Measurements from ENCODE around the gene SFTPB. TPM values are rescaled to one million over a fixed set of nuclear protein-coding genes. Genes with fewer than 3 reads are reported as not detected.
A peak's percentile ranks its signal among the peaks of the same experiment; 100 is the strongest.
"Not testable (repeated sequence)": the region's sequence is repeated elsewhere in the genome, so short reads cannot be mapped to it uniquely, and the experiment has no call there.

Gene SFTPB
- total RNA-seq, 2 donors from 2014 or later: not detected

DNA sequence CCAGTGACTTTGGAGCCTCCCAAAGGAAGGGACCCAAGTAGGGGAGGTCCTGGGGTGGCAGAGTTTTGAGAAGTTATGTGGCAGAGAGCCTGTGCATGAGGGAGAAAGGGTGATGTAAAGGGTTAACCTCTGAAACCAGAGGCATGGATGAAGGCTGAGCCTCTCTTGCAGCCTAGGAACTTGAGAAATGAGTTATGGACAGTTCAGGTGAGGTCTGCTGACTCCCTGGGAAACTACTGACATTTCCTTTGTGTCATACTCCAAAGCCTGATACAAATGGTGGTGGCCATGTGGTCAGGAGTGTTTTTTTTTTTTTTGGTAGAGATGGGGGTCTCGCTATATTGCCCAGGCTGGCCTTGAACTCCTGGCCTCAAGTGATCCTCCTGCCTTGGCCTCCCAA is 13.8 kb upstream of the SFTPB start:
- intact Hi-C loops (cut with DNase I, micrococcal nuclease): no loop called here
- no peak for ATAC-seq
- DNase-seq: no peak

DNA sequence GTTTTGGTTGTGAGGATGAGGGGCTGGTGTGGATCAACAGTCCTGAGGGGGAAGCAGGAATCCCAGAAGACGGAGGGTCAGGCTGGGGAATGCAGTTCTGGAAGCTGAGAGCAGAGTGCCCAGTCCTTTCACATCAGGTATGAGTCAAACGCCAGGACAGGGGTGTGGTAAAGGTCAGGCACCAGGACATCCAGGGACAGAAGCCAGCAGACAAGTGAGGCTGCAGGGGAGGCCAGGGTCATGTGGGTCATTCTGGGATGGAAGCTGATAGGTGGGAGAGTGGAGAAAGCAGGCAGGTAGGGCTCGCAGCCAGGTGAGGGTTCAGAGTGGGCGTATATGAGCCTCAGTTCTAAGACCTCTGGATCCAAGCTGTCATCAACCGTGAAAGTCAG is 13.4 kb upstream of the SFTPB start:
- DNase-seq (no peak), ATAC-seq (no peak)
- intact Hi-C loops (cut with DNase I, micrococcal nuclease): no loop called here

- ATAC-seq: no peak
- intact Hi-C loops (cut with DNase I, micrococcal nuclease): no loop called here
Measured at GRCh38 chr2:85680707-85681371, 12.8 kb upstream of the SFTPB start.

DNA sequence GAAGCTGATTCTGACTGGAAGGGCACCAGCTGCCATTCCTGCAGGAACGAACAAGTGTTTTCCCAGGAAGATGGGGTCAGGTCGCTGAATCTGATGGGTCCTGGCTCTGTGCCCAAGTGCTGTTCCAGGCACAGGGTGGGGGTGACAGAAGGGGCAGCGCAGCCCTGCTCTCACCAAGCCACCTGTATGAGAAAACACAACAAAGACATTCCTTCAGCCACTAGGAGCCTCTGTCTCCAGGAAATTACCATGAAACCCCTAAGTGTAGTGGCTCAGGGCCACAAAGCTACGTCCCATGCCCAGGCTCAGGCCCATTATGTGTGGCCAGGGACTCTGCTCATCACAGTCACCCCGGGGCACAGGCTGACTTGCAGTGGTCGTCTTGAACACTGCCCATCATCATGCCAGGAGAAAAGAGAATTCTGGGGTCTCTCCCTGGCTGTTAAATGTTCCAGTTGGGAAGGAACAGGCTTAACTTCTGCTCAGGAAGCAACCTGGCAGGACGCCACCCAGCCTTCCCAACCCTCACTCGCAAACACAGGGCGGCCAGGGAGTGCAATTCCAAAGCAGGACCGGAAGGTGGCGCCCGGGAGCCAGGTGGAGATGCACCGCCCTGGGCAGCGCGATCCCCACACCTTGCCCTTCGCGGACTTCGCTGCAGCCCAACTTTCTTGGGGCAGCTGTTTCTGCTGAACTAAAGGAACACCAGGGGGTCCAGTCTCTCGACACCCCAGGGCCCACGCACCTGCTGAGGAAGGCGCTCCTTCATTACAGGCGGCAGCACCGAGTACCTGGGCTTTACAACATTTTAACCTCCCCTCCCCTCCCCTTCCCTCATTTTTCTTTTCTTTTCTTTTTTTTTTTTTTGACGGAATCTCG is 11.0 kb upstream of the SFTPB start:
- DNase-seq (peak; percentile 76 to 90), ATAC-seq (peak; percentile 98)
- intact Hi-C loops (cut with DNase I, micrococcal nuclease): no loop called here

More at GRCh38 chr2:85680707-85681371, 12.8 kb upstream of the SFTPB start:
- DNase-seq: no peak

GRCh38 chr2:85678377-85678776 is 10.4 kb upstream of the SFTPB start:
- DNase-seq (no peak), ATAC-seq (no peak)
- intact Hi-C loops (cut with DNase I, micrococcal nuclease): no loop called here

DNA sequence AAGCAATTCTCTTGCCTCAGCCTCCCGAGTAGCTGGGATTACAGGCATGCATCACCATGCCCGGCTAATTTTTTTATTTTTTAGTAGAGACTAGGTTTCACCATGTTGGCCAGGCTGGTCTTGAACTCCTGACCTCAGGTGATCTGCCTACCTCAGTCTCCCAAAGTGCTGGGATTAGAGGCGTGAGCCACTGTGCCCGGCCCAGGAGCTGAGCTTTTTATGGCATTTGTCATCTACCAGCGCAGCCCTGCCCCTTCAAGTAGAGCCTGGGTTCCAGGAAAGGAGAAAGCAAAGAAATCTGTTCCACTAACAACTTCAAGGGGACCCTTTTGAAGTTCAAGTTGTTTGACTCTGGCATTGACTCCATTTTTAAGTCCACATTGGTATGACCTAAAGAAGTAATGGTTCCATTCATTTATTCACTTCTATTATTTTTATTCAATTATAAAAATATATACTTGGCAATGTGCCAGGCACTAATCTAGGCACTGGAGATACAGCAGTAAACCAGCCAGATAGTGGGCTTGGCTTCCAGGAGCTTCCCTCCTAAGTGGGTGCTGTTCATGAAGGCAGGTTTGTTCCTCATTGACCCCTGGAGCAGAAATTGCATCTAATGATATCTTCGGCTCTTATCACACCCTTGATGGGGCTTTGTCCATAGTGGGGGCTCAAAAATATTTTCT is 8.0 kb upstream of the SFTPB start:
- ATAC-seq (no peak), DNase-seq (no peak)
- intact Hi-C loops (cut with DNase I, micrococcal nuclease): no loop called here

DNA sequence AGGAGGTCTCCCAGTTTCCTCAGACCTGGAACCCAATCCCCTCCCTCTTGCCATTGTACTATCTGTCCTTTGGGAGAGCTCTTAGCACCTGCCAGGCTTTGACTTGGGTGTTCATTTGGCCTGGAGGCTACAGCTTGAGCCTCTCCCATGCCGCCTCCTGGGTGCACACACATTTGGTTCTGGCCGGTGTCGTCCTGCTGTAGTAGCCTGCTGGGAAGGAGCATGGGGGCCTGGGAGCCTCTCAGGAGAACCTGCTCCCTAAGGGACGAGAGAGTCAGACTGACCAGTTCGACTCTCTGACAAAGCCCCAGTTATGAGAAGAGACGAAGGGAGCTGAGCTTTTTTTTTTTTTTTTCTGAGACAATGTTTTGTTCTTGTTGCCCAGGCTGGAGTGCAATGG is 7.4 kb upstream of the SFTPB start:
- intact Hi-C loops (cut with DNase I, micrococcal nuclease): no loop called here
- ATAC-seq (no peak), DNase-seq (no peak)

DNA sequence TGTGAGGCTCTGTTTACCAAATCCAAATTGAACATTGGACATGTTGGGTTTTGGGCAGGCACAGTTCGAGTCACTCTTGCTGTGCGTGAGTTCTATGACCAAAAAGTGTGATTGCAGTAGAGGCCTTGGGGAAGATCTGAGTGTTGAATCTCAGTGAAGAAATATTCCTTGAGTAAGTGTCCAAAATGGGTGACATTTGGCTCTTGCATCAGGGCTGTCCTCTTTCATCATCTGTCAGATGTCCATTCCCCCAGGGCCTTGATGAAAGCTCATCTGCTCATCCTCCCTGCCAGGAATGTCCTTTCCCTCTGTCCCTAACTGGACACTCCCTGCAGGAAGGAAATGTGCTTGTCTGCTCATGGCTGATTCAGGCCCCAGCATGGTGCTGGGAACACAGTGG is 6.4 kb upstream of the SFTPB start:
- DNase-seq: no peak
- intact Hi-C loops (cut with DNase I, micrococcal nuclease): no loop called here
- ATAC-seq: no peak

DNA sequence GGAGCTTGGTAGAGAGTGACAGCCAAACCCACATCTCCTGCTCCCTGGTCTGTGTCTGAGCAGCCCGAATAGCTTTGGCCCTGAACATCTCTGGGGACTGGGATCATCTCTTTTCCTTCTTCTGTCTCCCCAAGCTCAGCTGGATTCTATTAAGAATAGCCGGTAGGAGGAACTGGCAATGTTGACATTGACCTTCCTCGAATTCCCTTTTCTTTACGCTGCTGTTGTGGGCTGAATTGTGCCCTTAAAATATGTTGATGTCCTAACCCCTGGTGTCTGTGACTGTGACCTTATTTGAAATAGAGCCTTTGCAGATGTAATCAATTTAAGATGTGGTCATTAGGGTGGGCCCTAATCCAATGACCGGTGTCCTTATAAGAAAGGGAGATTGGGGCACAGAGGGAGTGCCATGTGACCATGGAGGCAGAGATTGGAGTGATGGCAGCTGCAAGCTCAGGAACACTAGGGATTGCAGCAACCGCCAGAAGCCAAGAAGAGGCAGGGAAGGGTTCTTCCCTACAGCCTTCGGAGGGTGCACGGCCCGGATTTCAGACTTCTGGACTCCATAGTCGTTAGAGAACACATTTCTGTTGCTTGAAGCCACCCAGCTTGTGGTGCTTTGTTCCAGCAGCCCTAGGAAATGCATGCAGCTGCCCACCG is 5.8 kb upstream of the SFTPB start:
- intact Hi-C loops (cut with DNase I, micrococcal nuclease): no loop called here
- ATAC-seq (no peak), DNase-seq (no peak)

DNA sequence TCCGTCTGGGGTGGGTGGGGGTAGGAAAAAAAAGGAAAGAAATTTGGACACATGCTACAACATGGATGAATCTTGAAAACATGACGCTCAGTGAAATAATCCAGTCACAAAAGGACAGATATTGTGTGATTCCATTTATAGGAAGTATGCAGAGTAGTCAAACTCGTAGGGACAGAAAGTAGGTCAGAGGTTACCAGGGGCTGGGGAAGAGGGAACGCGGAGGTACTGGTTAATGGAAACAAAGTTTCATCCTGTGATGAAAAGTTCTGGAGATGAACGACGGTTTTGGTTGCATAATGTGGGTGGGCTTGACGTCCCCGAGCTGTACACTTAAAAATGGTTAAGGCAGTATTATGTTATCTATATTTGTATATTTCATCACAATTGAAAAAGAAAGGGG is 4.5 kb upstream of the SFTPB start:
- ATAC-seq (no peak), DNase-seq (no peak)
- intact Hi-C loops (cut with DNase I, micrococcal nuclease): no loop called here

GRCh38 chr2:85670416-85670815 is 2.4 kb upstream of the SFTPB start:
- intact Hi-C loops (cut with DNase I, micrococcal nuclease); DNase-seq; ATAC-seq: not testable (repeated sequence)

DNA sequence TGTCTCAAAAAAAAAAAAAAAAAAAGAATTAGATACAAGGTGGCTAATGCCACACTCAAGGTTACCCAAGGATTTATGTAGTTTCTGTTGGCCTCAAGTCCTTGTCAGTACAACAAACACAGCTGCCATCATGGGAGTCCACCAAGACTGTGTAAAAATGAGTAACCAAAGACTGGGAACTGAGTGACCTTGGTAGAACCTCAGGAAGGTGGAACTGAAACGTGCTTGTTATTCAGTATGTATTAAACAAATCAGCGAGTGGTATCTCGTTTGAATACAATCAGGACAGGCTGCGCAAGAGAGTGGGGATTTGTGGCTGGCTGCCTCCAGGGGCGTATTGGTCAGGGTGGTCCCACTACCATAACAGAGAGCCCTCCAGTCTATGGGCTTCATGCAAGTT is 1.6 kb upstream of the SFTPB start:
- intact Hi-C loops (cut with DNase I, micrococcal nuclease): no loop called here
- ATAC-seq: no peak
- no peak for DNase-seq

GRCh38 chr2:85668857-85669142 is 801 bp upstream of the SFTPB start:
- DNase-seq: no peak
- ATAC-seq: no peak
- intact Hi-C loops (cut with DNase I, micrococcal nuclease): no loop called here

DNA sequence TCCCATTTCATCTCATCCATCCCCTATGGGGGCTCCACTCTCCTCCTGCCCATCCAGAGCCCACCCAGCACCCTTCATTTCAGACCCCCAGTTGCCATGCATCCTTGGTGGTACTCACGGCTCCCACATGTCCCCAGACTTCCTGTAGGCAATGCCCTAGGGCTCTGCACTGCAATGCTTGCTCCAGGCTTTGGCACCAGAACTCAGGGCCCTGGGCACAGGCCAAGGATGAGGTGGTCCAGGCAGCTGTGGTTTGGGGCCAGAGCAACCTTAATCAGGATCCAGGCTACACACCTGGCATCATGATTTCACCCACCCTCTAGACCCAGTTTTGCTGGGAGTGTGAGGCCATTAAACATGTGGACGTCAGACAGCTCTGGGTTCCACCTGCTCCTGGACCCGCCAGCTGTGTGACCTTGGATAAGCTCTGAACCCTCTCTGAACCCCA is 414 bp downstream of the SFTPB start:
- DNase-seq (no peak), ATAC-seq (no peak)
- intact Hi-C loops (cut with DNase I, micrococcal nuclease): no loop called here

DNA sequence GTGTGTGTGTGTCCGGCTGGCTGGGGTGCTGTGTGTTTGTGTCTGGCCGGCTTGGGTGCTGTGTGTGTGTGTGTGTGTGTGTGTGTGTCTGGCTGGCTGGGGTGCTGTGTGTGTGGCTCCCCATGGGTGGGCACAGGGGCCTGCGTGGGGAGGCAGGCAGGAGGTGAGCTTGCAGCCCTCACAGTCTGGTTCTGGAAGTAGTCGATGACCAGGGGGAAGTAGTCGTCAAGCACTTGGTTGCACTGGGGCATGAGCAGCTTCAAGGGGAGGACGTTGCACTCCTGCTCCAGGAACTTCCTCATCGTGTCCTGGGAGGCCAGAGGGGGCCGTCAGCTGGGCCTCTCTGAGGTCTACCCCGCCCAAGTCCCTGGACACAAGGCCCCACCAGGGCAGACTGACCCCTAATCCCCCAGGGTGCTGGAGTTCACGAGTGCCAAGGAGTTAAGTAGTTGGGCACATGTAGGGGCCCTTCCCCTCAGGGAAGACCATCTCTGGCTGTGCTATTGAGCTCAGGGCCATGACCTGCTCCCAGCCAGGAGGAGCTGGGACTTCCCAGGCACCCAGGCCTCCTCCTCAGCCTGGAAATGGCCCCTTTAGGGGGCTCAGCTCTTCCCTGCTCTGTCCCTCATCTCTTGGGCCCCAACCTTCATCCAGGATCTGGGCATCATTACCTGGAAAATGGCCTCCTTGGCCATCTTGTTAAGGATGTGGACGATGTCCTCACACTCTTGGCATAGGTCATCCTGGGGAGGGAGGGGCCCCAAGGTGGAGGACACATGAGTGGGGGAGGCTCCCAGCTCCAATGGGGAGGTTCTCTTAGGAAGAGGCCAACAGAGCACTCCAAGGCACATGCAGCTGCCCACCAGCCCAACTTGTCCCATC is 1.3 kb downstream of the SFTPB start:
- DNase-seq (no peak), ATAC-seq (no peak)
- intact Hi-C loops (cut with DNase I, micrococcal nuclease): no loop called here

DNA sequence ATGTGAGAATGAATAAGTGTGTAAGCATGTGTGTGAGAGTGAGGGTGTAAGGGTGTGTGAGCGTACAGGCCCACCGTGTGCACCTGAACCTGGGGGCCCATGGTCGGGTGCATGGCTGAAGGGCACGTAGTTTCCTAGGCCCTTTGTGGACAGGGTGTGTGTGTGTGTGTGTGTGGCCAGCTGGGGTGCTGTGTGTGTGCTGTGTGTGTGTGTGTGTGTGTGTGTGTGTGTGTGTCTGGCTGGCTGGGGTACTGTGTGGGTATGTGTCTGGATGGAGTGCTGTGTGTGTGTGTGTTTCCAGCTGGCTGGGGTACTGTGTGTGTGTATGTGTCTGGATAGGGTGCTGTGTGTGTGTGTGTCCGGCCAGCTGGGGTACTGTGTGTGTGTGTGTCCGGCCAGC is 2.0 kb downstream of the SFTPB start:
- intact Hi-C loops (cut with DNase I, micrococcal nuclease): no loop called here
- ATAC-seq (no peak), DNase-seq (no peak)

- no peak for DNase-seq
- intact Hi-C loops (cut with DNase I, micrococcal nuclease): no loop called here
- no peak for ATAC-seq
Measured at GRCh38 chr2:85665264-85665937, 2.6 kb downstream of the SFTPB start.
